Ramos (cell line): ENCODE results near the gene IMPG2.

Experiments used
- in situ Hi-C: fragments of 300-500 bp; cut with MboI; formaldehyde crosslinking; loops from one replicate; pipeline ENCODE4 v1.14.3; 2022; ENCODE audit warnings: low sequenced_read_pairs; ENCODE audit not compliant: unreplicated experiment

IMPG2 gene

GRCh38 chr3:101244212-101244575 lies 76.2 kb downstream of the IMPG2 start:
- in situ Hi-C loops = no loop called here

GRCh38 chr3:101243285-101244211 lies 76.8 kb downstream of the IMPG2 start:
- in situ Hi-C loops = no loop called here

- in situ Hi-C loops = no loop called here
Measured at GRCh38 chr3:101240719-101241399, 79.5 kb downstream of the IMPG2 start.

- in situ Hi-C loops = no loop called here
Measured at GRCh38 chr3:101235048-101235447, 85.3 kb downstream of the IMPG2 start.

- in situ Hi-C loops = no loop called here
Measured at GRCh38 chr3:101230618-101231017, 89.8 kb downstream of the IMPG2 start.

- in situ Hi-C loops = no loop called here
Measured at GRCh38 chr3:101229681-101230080, 90.7 kb downstream of the IMPG2 start.

- in situ Hi-C loops = no loop called here
Measured at GRCh38 chr3:101228441-101228840, 91.9 kb downstream of the IMPG2 start.

GRCh38 chr3:101224739-101225138 lies 95.6 kb downstream of the IMPG2 start:
- in situ Hi-C loops = no loop called here

GRCh38 chr3:101223016-101223415 lies 97.4 kb downstream of the IMPG2 start:
- in situ Hi-C loops = no loop called here

GRCh38 chr3:101219842-101220560 lies 100.4 kb downstream of the IMPG2 start:
- in situ Hi-C loops = no loop called here

- in situ Hi-C loops = no loop called here
Measured at GRCh38 chr3:101217472-101218245, 102.7 kb downstream of the IMPG2 start.

- in situ Hi-C loops = no loop called here
Measured at GRCh38 chr3:101216710-101217465, 103.5 kb downstream of the IMPG2 start.

- in situ Hi-C loops = no loop called here
Measured at GRCh38 chr3:101212730-101213129, 107.6 kb downstream of the IMPG2 start.

- in situ Hi-C loops = no loop called here
Measured at GRCh38 chr3:101204246-101204645, 116.1 kb downstream of the IMPG2 start.

GRCh38 chr3:101203411-101203810 lies 117.0 kb downstream of the IMPG2 start:
- in situ Hi-C loops = no loop called here

- in situ Hi-C loops = no loop called here
Measured at GRCh38 chr3:101202640-101203039, 117.7 kb downstream of the IMPG2 start.

- in situ Hi-C loops = no loop called here
Measured at GRCh38 chr3:101200461-101200860, 119.9 kb downstream of the IMPG2 start.

- in situ Hi-C loops = no loop called here
Measured at GRCh38 chr3:101195951-101196713, 124.2 kb downstream of the IMPG2 start.

- in situ Hi-C loops = no loop called here
Measured at GRCh38 chr3:101194392-101194791, 126.0 kb downstream of the IMPG2 start.
